ENCODE data around the gene BTNL8.

The BTNL8 gene

DNA sequence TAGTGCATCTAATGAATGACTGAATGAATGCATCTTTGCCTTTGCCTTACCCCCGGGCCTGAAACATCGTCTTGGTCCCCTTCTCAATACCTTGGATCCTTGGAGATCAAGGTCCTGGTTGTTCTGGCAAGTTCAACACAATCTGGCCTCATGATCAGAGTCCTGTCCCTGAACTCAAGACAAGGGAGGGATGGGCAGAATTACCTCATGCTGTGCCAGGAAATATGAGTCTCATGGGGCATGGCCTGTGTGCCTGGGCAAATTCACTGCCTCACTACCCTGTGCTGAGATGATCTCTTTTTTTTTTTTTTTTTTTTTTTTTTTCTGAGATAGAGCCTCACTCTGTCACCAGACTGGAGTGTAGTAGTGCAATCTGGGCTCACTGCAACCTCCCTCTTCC, 89.1 kb downstream of the BTNL8 start:
- H3K27ac ChIP-seq = no peak overlapping the region
- no peak for TF ChIP-seq ZFX (IDR thresholded peaks at IDR 0.05; ENCODE audit: borderline replicate concordance)
- TF ChIP-seq, protein P1, sequence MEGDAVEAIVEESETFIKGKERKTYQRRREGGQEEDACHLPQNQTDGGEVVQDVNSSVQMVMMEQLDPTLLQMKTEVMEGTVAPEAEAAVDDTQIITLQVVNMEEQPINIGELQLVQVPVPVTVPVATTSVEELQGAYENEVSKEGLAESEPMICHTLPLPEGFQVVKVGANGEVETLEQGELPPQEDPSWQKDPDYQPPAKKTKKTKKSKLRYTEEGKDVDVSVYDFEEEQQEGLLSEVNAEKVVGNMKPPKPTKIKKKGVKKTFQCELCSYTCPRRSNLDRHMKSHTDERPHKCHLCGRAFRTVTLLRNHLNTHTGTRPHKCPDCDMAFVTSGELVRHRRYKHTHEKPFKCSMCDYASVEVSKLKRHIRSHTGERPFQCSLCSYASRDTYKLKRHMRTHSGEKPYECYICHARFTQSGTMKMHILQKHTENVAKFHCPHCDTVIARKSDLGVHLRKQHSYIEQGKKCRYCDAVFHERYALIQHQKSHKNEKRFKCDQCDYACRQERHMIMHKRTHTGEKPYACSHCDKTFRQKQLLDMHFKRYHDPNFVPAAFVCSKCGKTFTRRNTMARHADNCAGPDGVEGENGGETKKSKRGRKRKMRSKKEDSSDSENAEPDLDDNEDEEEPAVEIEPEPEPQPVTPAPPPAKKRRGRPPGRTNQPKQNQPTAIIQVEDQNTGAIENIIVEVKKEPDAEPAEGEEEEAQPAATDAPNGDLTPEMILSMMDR (IDR thresholded peaks at IDR 0.05) = no peak

DNA sequence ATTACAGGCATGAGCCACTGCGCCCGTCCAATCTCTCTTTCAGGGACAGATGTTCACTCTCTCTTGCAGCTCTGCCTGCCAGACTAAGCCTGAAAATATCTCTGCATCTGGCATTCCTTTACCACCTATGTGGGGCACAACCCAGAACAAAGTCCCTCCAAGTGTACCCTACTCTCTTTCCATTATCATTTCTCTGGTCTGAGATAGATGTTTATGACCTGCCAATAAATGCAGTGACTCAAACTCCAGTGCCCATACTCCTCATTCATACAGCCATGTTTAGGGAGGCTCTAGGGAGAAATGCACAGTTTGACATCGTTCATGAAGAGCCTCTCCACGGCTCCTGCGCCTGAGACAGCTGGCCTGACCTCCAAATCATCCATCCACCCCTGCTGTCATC, 89.6 kb downstream of the BTNL8 start, which contains the start of gene BTNL3:
Gene BTNL3, plus strand, starts transcription at position 255 of the 400 bp plus-strand sequence. CDS start 183 bp downstream, outside the sequence.
- TF ChIP-seq, protein P1 (IDR thresholded peaks at IDR 0.05) = no peak
- no peak for TF ChIP-seq ZFX (IDR thresholded peaks at IDR 0.05; ENCODE audit: borderline replicate concordance)
- H3K27ac ChIP-seq = no peak within 1 kb of the TSS

DNA sequence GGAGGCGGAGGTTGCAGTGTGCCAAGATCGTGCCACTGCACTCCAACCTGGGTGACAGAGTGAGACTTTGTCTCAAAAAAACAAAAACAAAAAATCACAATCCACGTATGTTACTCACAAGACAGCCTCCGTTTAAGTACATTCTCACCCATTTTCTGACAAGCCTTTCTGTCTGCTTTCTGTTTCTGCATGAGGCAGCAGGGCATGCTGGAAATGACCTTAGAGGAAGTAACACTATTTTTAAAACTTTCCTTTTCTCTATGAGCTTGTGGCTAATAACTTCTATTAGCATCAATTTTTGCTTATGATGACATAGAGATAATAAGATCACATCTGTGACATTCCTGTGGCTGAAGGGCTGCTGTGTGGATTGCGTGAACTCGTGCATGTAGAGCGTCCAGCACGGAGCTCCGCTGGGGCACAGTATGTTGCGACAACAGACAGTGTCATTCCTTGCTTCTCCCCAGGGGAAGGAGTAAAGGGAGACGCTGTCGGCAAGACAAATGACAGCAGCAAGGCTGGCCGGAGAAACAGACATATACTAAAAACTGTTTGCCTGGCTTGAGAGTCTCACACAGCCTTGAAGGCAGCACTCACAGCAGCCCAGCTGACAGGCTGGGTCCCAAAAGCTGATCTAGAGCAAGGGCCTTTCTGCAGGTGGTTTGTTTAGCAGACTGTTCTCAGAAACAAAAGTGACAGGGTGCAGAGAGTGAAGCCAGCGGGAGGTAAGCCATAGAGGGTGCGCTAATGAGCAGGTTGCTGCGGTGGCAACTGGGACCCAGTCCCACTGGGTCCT, 91.3 kb downstream of the BTNL8 start:
- no peak overlapping the region for H3K27ac ChIP-seq
- no peak for TF ChIP-seq ZFX (IDR thresholded peaks at IDR 0.05; ENCODE audit: borderline replicate concordance)
- TF ChIP-seq, protein P1 (IDR thresholded peaks at IDR 0.05) = no peak

DNA sequence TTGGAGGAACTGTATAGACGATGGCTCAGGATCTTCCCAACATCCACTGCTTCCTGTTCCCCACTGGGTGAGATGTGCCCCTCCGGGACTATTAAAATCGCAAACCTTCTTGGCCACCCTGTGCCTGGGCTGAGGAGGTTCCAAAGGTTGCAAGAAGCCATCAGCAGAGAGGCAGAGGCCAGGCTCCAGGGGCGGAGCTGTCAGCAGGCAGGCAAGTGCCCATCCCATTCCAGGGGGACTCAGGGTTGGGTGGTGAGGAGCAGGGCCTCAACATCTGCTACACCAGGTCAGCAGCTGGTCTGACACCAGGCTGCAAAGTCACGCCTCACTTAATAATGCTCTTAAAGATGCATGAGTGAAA, 91.9 kb downstream of the BTNL8 start:
- H3K27ac ChIP-seq = no peak overlapping the region
- TF ChIP-seq ZFX (IDR thresholded peaks at IDR 0.05; ENCODE audit: borderline replicate concordance) = no peak
- TF ChIP-seq, protein P1 (IDR thresholded peaks at IDR 0.05) = no peak

All from 22Rv1 (cell line).